ENCODE measurements around the gene TCF7L1.
A peak's percentile ranks its signal among the peaks of the same experiment; 100 is the strongest.

Gene TCF7L1, protein sequence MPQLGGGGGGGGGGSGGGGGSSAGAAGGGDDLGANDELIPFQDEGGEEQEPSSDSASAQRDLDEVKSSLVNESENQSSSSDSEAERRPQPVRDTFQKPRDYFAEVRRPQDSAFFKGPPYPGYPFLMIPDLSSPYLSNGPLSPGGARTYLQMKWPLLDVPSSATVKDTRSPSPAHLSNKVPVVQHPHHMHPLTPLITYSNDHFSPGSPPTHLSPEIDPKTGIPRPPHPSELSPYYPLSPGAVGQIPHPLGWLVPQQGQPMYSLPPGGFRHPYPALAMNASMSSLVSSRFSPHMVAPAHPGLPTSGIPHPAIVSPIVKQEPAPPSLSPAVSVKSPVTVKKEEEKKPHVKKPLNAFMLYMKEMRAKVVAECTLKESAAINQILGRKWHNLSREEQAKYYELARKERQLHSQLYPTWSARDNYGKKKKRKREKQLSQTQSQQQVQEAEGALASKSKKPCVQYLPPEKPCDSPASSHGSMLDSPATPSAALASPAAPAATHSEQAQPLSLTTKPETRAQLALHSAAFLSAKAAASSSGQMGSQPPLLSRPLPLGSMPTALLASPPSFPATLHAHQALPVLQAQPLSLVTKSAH

DNA sequence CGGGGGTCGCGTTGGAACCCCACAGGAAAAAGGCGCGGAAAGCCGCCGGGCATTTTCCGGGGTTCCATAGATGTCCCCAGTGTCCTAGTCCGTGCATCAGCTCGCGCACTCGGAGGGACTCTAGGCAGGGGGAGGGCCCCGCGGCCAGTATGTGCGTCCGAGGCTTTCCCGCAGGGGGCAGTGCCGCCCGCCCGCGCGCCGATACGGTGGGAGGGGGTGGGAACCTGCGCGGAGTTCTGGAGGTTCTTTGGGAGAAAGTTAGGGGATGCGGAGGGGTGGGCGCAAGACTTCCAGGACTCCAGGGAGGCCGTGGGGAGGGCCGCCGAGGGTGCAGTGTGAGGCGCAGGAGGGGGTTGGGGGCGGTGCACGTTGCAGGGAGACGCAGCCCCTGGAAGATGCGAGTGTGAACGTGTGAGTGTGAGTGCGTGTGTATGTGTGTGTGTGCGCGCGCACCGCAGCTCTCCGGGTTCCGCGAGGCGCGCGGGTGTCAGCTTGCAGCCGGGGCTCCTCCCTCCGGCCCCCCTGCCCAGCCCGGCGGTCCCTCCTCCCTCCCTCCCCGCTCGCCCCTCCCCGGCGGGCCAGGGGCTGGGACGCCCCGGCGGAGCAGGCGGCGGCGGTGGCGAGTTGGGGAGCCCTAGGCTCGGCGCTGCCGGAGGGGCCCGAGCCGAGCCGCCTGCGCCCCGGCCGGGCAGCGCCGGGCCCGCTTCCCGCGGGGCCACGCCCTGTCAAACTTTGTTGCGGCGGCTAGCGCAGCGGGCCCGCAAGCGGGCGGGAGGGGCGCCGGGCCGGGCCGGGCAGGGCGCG is at the start of gene TCF7L1:
Gene TCF7L1, plus strand, starts transcription at position 559 of the 804 bp plus-strand sequence. CDS start 293 bp downstream, outside the sequence.
- Histone ChIP-seq H3K36me3 (ENCODE audit: control insufficient read depth in 5 of 5, insufficient read depth in 5 of 5, low read length in 5 of 5) (no peaks in the 10 kb centered on the region), H3K9me3 (ENCODE audit: control insufficient read depth in 5 of 5, low read length in 5 of 5) (no peaks in the 10 kb centered on the region), H3K4me3 (ENCODE audit: low read depth in 1 of 5, low read length in 5 of 5) (peak within 1 kb of the TSS; percentile 61 to 93 (median 89)), H3K27me3 (ENCODE audit: control insufficient read depth in 5 of 5, insufficient read depth in 4 of 5, low read length in 5 of 5) (no peaks in the 10 kb centered on the region), H3K9ac (ENCODE audit: low read length in 5 of 5) (peak within 1 kb of the TSS; percentile 12 to 90 (median 78)), H3K4me1 (ENCODE audit: control insufficient read depth in 5 of 5, insufficient read depth in 5 of 5, low read length in 5 of 5) (peaks cover 13 to 52% (median 48%) of the 10 kb centered on the region in 5 donors), H3K27ac (ENCODE audit: low read depth, low read length) (peak within 1 kb of the TSS; percentile 76)

DNA sequence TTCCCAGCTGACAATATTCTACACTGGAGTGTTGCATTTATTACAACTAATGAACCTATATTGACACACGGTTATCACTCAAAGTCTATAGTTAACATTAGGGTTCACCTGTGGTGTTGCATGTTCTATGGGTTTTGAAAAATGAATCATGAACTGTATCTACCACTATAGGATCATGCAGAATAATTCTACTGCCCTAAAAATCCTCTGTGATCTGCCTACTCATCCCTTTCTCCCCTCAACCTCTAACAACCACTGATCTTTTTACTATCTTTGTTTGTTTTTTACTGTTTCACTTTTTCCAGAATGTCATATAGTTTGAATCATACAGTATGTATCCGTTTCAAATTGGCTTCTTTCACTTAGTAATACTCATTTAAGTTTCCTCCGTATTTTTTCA is 47.6 kb upstream of the TCF7L1 start:
- H3K27ac ChIP-seq (ENCODE audit: low read depth, low read length), result no peak overlapping the region
- H3K9ac ChIP-seq (ENCODE audit: low read length in 5 of 5), result no peak overlapping the region
- peaks cover 3 to 10% (median 6%) of the 10 kb centered on the region in 5 donors for H3K9me3 ChIP-seq (ENCODE audit: control insufficient read depth in 5 of 5, low read length in 5 of 5)
- no peaks in the 10 kb centered on the region for H3K4me1 ChIP-seq (ENCODE audit: control insufficient read depth in 5 of 5, insufficient read depth in 5 of 5, low read length in 5 of 5)
- no peak overlapping the region for H3K4me3 ChIP-seq (ENCODE audit: low read depth in 1 of 5, low read length in 5 of 5)
- peaks cover 0 to 8% (median 0%) of the 10 kb centered on the region in 5 donors for H3K27me3 ChIP-seq (ENCODE audit: control insufficient read depth in 5 of 5, insufficient read depth in 4 of 5, low read length in 5 of 5)
- no peaks in the 10 kb centered on the region for H3K36me3 ChIP-seq (ENCODE audit: control insufficient read depth in 5 of 5, insufficient read depth in 5 of 5, low read length in 5 of 5)

DNA sequence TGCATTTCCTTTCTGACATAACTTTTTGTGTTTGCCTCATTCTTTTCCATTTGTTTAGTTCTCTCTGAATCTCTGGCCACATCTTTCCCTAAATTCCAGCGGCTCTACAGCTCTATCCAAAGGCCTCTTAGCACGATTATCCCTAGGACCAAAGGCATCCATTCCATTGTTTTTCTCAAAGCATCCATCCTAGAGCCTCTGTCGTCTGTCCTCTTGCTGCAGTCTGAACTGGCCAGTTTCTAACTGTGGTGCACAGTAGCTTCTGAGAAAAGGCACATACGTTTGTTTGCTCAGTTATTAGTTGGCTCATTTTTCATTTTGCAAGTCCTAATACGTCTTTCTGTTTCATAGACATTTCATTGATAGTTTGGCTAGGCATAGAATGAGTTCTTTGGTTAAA is 45.7 kb upstream of the TCF7L1 start:
- Histone ChIP-seq H3K9ac (ENCODE audit: low read length in 5 of 5) (no peak overlapping the region), H3K4me1 (ENCODE audit: control insufficient read depth in 5 of 5, insufficient read depth in 5 of 5, low read length in 5 of 5) (no peaks in the 10 kb centered on the region), H3K4me3 (ENCODE audit: low read depth in 1 of 5, low read length in 5 of 5) (no peak overlapping the region), H3K9me3 (ENCODE audit: control insufficient read depth in 5 of 5, low read length in 5 of 5) (peaks cover 0 to 5% (median 0%) of the 10 kb centered on the region in 5 donors), H3K27ac (ENCODE audit: low read depth, low read length) (no peak overlapping the region), H3K36me3 (ENCODE audit: control insufficient read depth in 5 of 5, insufficient read depth in 5 of 5, low read length in 5 of 5) (no peaks in the 10 kb centered on the region), H3K27me3 (ENCODE audit: control insufficient read depth in 5 of 5, insufficient read depth in 4 of 5, low read length in 5 of 5) (peaks cover 0 to 8% (median 0%) of the 10 kb centered on the region in 5 donors)

DNA sequence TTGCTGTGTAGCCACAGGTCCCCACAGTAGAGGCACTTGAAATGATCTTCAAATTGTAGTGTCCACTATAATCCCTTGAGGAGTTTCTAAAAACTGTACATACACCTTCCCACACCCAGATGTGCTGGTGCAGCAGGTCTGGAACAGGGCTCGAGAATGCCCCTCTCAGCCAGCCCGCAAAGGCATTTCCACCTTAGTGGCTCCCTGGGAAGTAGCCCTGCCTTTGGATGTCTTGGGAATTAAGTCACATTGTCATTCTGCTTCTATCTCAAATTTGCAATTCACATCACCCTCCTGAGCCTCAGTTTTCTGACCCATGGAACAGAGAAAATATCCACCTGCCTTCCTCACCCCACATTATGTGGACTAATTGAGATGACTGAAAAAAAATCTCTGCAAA is 44.3 kb upstream of the TCF7L1 start:
- Histone ChIP-seq H3K4me3 (ENCODE audit: low read depth in 1 of 5, low read length in 5 of 5) (no peak overlapping the region), H3K4me1 (ENCODE audit: control insufficient read depth in 5 of 5, insufficient read depth in 5 of 5, low read length in 5 of 5) (no peaks in the 10 kb centered on the region), H3K9ac (ENCODE audit: low read length in 5 of 5) (no peak overlapping the region), H3K27ac (ENCODE audit: low read depth, low read length) (no peak overlapping the region), H3K27me3 (ENCODE audit: control insufficient read depth in 5 of 5, insufficient read depth in 4 of 5, low read length in 5 of 5) (peaks cover 0 to 8% (median 0%) of the 10 kb centered on the region in 5 donors), H3K36me3 (ENCODE audit: control insufficient read depth in 5 of 5, insufficient read depth in 5 of 5, low read length in 5 of 5) (no peaks in the 10 kb centered on the region), H3K9me3 (ENCODE audit: control insufficient read depth in 5 of 5, low read length in 5 of 5) (peaks cover 0 to 5% (median 0%) of the 10 kb centered on the region in 5 donors)

DNA sequence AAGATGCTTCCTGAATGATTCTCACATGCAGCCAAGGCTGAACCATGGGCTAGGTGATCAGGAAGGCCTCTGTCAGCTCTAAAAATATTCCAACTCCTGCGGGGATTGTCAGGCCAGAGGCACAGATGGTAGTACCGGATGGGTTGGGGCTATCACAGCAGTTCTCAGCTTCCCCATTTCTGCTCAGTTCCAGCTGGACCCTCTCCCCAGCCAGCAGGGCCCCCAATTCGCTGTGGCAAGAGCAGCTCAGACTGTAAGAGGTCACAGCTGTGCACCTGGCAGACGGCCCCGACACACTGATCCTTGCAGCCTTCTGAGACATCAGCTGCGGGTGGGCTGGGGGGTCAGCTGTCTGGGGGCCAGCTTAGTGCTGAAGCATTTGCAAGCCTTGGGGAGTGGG is 43.6 kb upstream of the TCF7L1 start:
- H3K9ac ChIP-seq (ENCODE audit: low read length in 5 of 5), result no peak overlapping the region
- peaks cover 0 to 8% (median 0%) of the 10 kb centered on the region in 5 donors for H3K27me3 ChIP-seq (ENCODE audit: control insufficient read depth in 5 of 5, insufficient read depth in 4 of 5, low read length in 5 of 5)
- H3K4me1 ChIP-seq (ENCODE audit: control insufficient read depth in 5 of 5, insufficient read depth in 5 of 5, low read length in 5 of 5), result no peaks in the 10 kb centered on the region
- H3K4me3 ChIP-seq (ENCODE audit: low read depth in 1 of 5, low read length in 5 of 5), result no peak overlapping the region
- no peaks in the 10 kb centered on the region for H3K36me3 ChIP-seq (ENCODE audit: control insufficient read depth in 5 of 5, insufficient read depth in 5 of 5, low read length in 5 of 5)
- H3K9me3 ChIP-seq (ENCODE audit: control insufficient read depth in 5 of 5, low read length in 5 of 5), result peaks cover 0 to 5% (median 0%) of the 10 kb centered on the region in 5 donors
- no peak overlapping the region for H3K27ac ChIP-seq (ENCODE audit: low read depth, low read length)

DNA sequence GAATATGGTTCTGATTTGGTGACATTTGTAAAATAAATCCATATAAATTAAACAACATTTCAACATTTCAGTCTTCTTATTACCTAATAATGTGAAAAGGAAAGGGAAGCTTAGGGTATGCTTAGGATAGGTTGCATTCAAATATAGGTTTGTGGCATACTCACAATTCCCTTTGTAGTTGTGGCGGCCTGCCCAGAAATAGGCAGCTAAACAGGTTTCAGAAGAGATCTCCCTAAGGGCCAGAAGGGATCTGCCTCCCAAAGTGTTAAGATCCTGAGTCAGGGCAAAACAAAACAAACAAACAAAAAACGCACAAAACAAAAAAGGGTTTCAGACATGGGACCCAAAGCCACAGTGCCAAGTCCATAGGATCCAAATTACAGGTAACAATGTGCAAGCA is 41.4 kb upstream of the TCF7L1 start:
- H3K27me3 ChIP-seq (ENCODE audit: control insufficient read depth in 5 of 5, insufficient read depth in 4 of 5, low read length in 5 of 5), result peaks cover 0 to 8% (median 0%) of the 10 kb centered on the region in 5 donors
- H3K4me3 ChIP-seq (ENCODE audit: low read depth in 1 of 5, low read length in 5 of 5), result no peak overlapping the region
- H3K36me3 ChIP-seq (ENCODE audit: control insufficient read depth in 5 of 5, insufficient read depth in 5 of 5, low read length in 5 of 5), result no peaks in the 10 kb centered on the region
- H3K27ac ChIP-seq (ENCODE audit: low read depth, low read length), result no peak overlapping the region
- no peak overlapping the region for H3K9ac ChIP-seq (ENCODE audit: low read length in 5 of 5)
- peaks cover 0 to 5% (median 0%) of the 10 kb centered on the region in 5 donors for H3K9me3 ChIP-seq (ENCODE audit: control insufficient read depth in 5 of 5, low read length in 5 of 5)
- no peaks in the 10 kb centered on the region for H3K4me1 ChIP-seq (ENCODE audit: control insufficient read depth in 5 of 5, insufficient read depth in 5 of 5, low read length in 5 of 5)

DNA sequence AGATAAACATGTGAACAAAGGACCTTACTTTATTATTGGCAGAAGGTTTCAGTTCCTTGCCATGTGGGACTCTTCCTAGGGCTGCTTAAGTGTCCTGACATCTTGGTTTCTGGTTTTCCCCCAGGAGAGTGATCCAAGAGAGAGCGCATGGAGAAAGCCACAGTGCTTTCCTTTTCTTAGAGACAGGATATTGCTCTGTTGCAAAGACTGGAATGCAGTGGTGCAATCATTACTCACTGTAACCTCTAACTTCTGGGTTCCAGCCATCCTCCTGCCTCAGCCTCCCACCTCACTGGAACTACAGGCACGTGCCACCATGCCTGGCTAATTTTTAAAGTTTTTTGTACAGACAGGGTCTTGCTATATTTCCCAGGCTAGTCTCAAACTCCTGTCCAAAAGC is 38.1 kb upstream of the TCF7L1 start:
- no peaks in the 10 kb centered on the region for H3K36me3 ChIP-seq (ENCODE audit: control insufficient read depth in 5 of 5, insufficient read depth in 5 of 5, low read length in 5 of 5)
- H3K4me1 ChIP-seq (ENCODE audit: control insufficient read depth in 5 of 5, insufficient read depth in 5 of 5, low read length in 5 of 5), result no peaks in the 10 kb centered on the region
- no peak overlapping the region for H3K4me3 ChIP-seq (ENCODE audit: low read depth in 1 of 5, low read length in 5 of 5)
- H3K9ac ChIP-seq (ENCODE audit: low read length in 5 of 5), result no peak overlapping the region
- H3K9me3 ChIP-seq (ENCODE audit: control insufficient read depth in 5 of 5, low read length in 5 of 5), result peaks cover 0 to 5% (median 0%) of the 10 kb centered on the region in 5 donors
- no peak overlapping the region for H3K27ac ChIP-seq (ENCODE audit: low read depth, low read length)
- H3K27me3 ChIP-seq (ENCODE audit: control insufficient read depth in 5 of 5, insufficient read depth in 4 of 5, low read length in 5 of 5), result no peaks in the 10 kb centered on the region

DNA sequence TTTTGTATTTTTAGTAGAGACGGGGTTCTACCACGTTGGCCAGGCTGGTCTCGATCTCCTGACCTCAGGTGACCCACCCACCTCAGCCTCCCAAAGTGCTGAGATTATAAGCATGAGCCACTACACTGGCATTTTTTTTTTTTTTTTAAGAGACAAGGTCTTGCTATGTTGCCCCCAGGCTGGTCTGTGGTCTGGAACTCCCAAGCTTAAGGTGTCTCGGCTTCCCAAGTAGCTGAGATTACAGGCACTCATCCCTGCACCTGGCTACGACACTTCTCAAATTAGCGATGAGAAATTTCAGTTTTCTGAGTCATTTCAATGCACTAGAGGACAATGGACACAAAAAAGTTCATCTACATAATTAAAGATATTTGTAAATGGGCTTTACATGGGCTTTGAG is 36.6 kb upstream of the TCF7L1 start:
- peaks cover 0 to 5% (median 0%) of the 10 kb centered on the region in 5 donors for H3K9me3 ChIP-seq (ENCODE audit: control insufficient read depth in 5 of 5, low read length in 5 of 5)
- no peaks in the 10 kb centered on the region for H3K4me1 ChIP-seq (ENCODE audit: control insufficient read depth in 5 of 5, insufficient read depth in 5 of 5, low read length in 5 of 5)
- H3K27me3 ChIP-seq (ENCODE audit: control insufficient read depth in 5 of 5, insufficient read depth in 4 of 5, low read length in 5 of 5), result no peaks in the 10 kb centered on the region
- H3K4me3 ChIP-seq (ENCODE audit: low read depth in 1 of 5, low read length in 5 of 5), result no peak overlapping the region
- no peaks in the 10 kb centered on the region for H3K36me3 ChIP-seq (ENCODE audit: control insufficient read depth in 5 of 5, insufficient read depth in 5 of 5, low read length in 5 of 5)
- no peak overlapping the region for H3K27ac ChIP-seq (ENCODE audit: low read depth, low read length)
- no peak overlapping the region for H3K9ac ChIP-seq (ENCODE audit: low read length in 5 of 5)

DNA sequence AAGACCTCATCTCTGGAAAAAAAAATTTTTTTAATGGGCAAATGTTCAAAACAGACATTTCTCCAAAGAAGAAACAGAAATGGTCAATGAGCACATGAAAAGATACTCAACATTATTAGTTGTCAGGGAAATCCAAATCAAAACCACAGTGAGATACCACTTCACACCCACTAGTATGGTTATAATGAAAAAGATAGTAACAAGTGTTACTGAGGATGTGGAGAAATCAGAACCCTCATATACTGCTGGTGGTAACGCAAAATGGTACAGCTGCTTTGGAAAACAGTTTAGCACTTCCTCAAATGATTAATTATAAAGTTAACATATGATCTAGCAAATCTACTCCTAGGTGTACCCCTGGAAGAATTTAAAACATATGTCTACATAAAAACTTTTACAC is 29.0 kb upstream of the TCF7L1 start:
- Histone ChIP-seq H3K4me3 (ENCODE audit: low read depth in 1 of 5, low read length in 5 of 5) (no peak overlapping the region), H3K9me3 (ENCODE audit: control insufficient read depth in 5 of 5, low read length in 5 of 5) (no peaks in the 10 kb centered on the region), H3K4me1 (ENCODE audit: control insufficient read depth in 5 of 5, insufficient read depth in 5 of 5, low read length in 5 of 5) (peaks cover 0 to 5% (median 0%) of the 10 kb centered on the region in 5 donors), H3K27ac (ENCODE audit: low read depth, low read length) (no peak overlapping the region), H3K36me3 (ENCODE audit: control insufficient read depth in 5 of 5, insufficient read depth in 5 of 5, low read length in 5 of 5) (no peaks in the 10 kb centered on the region), H3K9ac (ENCODE audit: low read length in 5 of 5) (no peak overlapping the region), H3K27me3 (ENCODE audit: control insufficient read depth in 5 of 5, insufficient read depth in 4 of 5, low read length in 5 of 5) (no peaks in the 10 kb centered on the region)
